Endothelial cell (in vitro differentiated cells): ENCODE data around the gene PHKB. TPM values are rescaled to one million over a fixed set of nuclear protein-coding genes. Genes with fewer than 3 reads are reported as not detected.

Experiments used
- DNase-seq: peaks from one replicate; pipeline ENCODE4 v3.0.0; 2021; ENCODE audit warnings: low spot score
- H3K27ac Mint-ChIP-seq: one replicate; pipeline ENCODE4 v1.8.0; 2021; ENCODE audit warnings: mixed read lengths, inconsistent platforms; ENCODE audit not compliant: unreplicated experiment
- H3K27me3 Mint-ChIP-seq: one replicate; pipeline ENCODE4 v1.8.0; 2021; ENCODE audit warnings: mild to moderate bottlenecking, moderate library complexity, mixed read lengths, inconsistent platforms; ENCODE audit not compliant: unreplicated experiment
- H3K36me3 Mint-ChIP-seq: one replicate; pipeline ENCODE4 v1.8.0; 2021; ENCODE audit warnings: mild to moderate bottlenecking, low read depth, mixed read lengths, inconsistent platforms; ENCODE audit not compliant: unreplicated experiment
- H3K4me1 Mint-ChIP-seq: one replicate; pipeline ENCODE4 v1.8.0; 2021; ENCODE audit warnings: mild to moderate bottlenecking, mixed read lengths, inconsistent platforms; ENCODE audit not compliant: unreplicated experiment
- H3K4me3 Mint-ChIP-seq: one replicate; pipeline ENCODE4 v1.8.0; 2021; ENCODE audit warnings: mild to moderate bottlenecking, mixed read lengths, inconsistent platforms; ENCODE audit not compliant: unreplicated experiment
- H3K9me3 Mint-ChIP-seq: one replicate; pipeline ENCODE4 v1.8.0; 2021; ENCODE audit warnings: mixed read lengths, inconsistent platforms; ENCODE audit not compliant: unreplicated experiment
- total RNA-seq: library from RNA; stranded (reverse); fragmentation: NEBNext Ultra II Directional; extraction: Animal tissue kit (Norgen Biotek cat#: 25700); gene quantifications from one replicate; pipeline ENCODE4 v1.2.1, GENCODE V29; 2021; ENCODE audit not compliant: unreplicated experiment
- TF ChIP-seq, protein P1 (sequence below): fragments of 200-600 bp; sonication (generic); IDR thresholded peaks from one replicate; pipeline ENCODE4 v1.5.0; 2021; ENCODE audit warnings: antibody characterized with exemption; ENCODE audit not compliant: unreplicated experiment

PHKB gene
- total RNA-seq, 1 donor from 2014 or later, result 125 TPM

DNA sequence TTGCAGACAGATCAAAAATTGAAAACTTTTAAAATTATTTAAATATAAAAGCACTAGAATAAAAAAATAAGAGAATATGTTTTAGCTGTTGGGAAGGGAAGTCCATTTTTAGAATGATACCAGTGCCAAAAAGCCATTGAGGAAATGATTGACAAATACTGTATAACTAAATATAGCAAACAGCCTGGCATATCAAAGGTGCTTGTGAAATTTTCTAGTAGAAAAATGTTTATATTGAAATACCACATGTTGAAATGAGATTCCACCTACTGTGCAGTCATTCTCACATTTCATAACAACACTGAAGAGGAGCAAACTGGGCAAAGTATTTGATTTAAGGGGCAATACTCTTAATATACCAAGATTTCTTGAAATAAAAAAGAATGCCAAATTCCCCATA is 183.5 kb downstream of the PHKB start:
- H3K4me3 Mint-ChIP-seq, result no peak overlapping the region
- no peaks in the 10 kb centered on the region for H3K36me3 Mint-ChIP-seq
- TF ChIP-seq, protein P1, sequence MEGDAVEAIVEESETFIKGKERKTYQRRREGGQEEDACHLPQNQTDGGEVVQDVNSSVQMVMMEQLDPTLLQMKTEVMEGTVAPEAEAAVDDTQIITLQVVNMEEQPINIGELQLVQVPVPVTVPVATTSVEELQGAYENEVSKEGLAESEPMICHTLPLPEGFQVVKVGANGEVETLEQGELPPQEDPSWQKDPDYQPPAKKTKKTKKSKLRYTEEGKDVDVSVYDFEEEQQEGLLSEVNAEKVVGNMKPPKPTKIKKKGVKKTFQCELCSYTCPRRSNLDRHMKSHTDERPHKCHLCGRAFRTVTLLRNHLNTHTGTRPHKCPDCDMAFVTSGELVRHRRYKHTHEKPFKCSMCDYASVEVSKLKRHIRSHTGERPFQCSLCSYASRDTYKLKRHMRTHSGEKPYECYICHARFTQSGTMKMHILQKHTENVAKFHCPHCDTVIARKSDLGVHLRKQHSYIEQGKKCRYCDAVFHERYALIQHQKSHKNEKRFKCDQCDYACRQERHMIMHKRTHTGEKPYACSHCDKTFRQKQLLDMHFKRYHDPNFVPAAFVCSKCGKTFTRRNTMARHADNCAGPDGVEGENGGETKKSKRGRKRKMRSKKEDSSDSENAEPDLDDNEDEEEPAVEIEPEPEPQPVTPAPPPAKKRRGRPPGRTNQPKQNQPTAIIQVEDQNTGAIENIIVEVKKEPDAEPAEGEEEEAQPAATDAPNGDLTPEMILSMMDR, result no peak
- H3K9me3 Mint-ChIP-seq, result no peaks in the 10 kb centered on the region
- DNase-seq, result no peak
- H3K27me3 Mint-ChIP-seq, result no peaks in the 10 kb centered on the region
- no peak overlapping the region for H3K27ac Mint-ChIP-seq
- H3K4me1 Mint-ChIP-seq, result no peaks in the 10 kb centered on the region

DNA sequence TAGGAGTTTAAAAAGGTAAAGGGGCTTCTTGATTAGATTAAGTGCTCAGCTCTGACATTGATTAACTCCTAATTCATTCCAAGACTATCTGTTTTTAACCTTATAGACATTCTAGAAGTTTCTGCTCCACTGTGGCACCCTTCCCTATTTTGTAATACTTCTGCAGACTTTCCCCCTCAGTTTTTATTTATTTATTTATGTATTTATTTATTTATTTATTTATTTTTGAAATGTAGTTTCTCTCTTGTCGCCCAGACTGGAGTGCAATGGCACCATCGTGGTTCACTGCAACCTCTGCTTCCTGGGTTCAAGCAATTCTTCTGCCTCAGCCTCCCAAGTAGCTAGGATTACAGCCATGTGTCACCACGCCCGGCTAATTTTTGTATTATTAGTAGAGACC is 185.8 kb downstream of the PHKB start:
- Mint-ChIP-seq H3K4me1 (no peaks in the 10 kb centered on the region), H3K27ac (no peak overlapping the region), H3K27me3 (no peaks in the 10 kb centered on the region), H3K36me3 (no peaks in the 10 kb centered on the region), H3K4me3 (no peak overlapping the region), H3K9me3 (no peaks in the 10 kb centered on the region)
- no peak for DNase-seq
- TF ChIP-seq, protein P1, result no peak

DNA sequence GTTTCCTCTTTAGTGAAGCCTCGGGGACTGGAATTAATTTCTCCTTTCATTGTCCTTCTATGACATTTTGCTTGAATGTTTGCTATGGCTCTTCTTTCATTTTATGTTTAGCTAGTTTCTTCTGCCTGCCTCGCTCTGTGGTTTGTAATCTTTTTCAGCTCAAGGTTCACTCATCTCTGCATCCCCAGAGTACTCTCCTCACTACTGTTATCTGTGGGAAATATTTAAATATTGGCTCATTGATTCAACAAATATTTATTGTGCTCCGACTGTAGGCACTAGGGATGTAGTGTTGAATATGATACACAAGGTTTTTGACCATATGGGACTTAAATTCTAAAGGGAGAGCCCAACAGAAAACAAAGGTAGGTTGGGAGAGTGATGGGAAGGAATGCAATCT is 195.9 kb downstream of the PHKB start:
- Mint-ChIP-seq H3K4me1 (no peaks in the 10 kb centered on the region), H3K4me3 (no peak overlapping the region), H3K27me3 (no peaks in the 10 kb centered on the region), H3K36me3 (peaks cover 35% of the 10 kb centered on the region), H3K9me3 (no peaks in the 10 kb centered on the region), H3K27ac (no peak overlapping the region)
- TF ChIP-seq, protein P1, result no peak
- no peak for DNase-seq

DNA sequence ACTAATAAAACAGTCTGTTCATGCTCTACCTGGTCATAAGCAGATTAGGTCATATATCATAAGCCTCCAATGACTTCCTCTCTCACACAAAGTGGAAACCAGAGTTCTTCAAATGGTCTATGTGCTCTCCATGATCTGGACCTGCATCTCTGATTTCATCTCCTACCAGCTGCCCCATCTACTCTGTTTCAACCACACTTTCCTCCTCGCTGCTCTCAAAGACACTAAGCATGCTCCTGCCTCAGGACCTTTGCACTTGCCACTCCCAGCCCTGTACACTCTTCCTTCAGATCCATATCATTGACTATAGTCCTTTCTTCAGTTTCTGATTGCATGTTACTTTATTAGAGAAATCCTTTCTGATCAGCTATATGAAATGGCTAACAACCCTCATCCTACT is 196.8 kb downstream of the PHKB start:
- Mint-ChIP-seq H3K4me1 (no peaks in the 10 kb centered on the region), H3K9me3 (no peaks in the 10 kb centered on the region), H3K27ac (no peak overlapping the region), H3K36me3 (peaks cover 35% of the 10 kb centered on the region), H3K27me3 (no peaks in the 10 kb centered on the region), H3K4me3 (no peak overlapping the region)
- TF ChIP-seq, protein P1, result no peak
- DNase-seq, result no peak

DNA sequence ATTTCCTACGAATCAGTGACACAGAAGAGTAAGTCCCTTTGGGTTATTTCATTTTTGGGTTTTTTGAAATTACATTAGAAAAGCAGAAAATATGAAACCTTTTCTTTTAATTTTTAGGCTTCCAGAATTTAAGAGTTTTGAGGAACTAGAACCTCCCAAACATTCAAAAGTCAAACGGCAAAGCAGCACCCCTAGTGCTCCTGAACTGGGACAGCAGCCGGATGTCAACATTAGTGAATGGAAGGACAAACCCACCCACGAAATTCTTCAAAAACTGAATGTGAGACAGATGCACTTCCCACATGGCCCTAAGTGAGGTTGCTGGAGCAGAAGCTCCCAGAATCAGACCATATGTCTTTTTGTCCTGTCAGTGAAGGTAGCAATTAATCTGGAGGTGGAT is 199.4 kb downstream of the PHKB start:
- no peak for DNase-seq
- H3K4me3 Mint-ChIP-seq, result no peak overlapping the region

More for the DNA sequence above, 199.4 kb downstream of the PHKB start:
- Mint-ChIP-seq H3K27ac (no peak overlapping the region), H3K4me1 (no peaks in the 10 kb centered on the region), H3K27me3 (no peaks in the 10 kb centered on the region), H3K9me3 (no peaks in the 10 kb centered on the region), H3K36me3 (peaks cover 26% of the 10 kb centered on the region)
- TF ChIP-seq, protein P1, result no peak
